HG03095 (cell line): ENCODE measurements around the gene PIK3R5.
"Not testable (repeated sequence)": the region's sequence is repeated elsewhere in the genome, so short reads cannot be mapped to it uniquely, and the experiment has no call there.

Experiments
- ATAC-seq: cut with Tn5 transposase; IDR thresholded peaks from one replicate; pipeline ENCODE4 v1.9.1; 2021; ENCODE audit warnings: moderate library complexity; ENCODE audit not compliant: unreplicated experiment

The PIK3R5 gene

GRCh38 chr17:8898126-8898525, 67.4 kb downstream of the PIK3R5 start:
- ATAC-seq: no peak

- no peak for ATAC-seq
These were observed 68.6 kb downstream of the PIK3R5 start for GRCh38 chr17:8896641-8897635.

- ATAC-seq: no peak
These were observed 69.4 kb downstream of the PIK3R5 start for GRCh38 chr17:8896087-8896486.

GRCh38 chr17:8894673-8895578, 70.6 kb downstream of the PIK3R5 start:
- no peak for ATAC-seq

GRCh38 chr17:8894202-8894671, 71.3 kb downstream of the PIK3R5 start:
- ATAC-seq: no peak

GRCh38 chr17:8893621-8894201, 71.8 kb downstream of the PIK3R5 start:
- ATAC-seq: no peak

- ATAC-seq: no peak
These were observed 72.4 kb downstream of the PIK3R5 start for GRCh38 chr17:8893059-8893458.

- no peak for ATAC-seq
These were observed 73.2 kb downstream of the PIK3R5 start for GRCh38 chr17:8892338-8892690.

GRCh38 chr17:8890671-8891070, 74.8 kb downstream of the PIK3R5 start:
- no peak for ATAC-seq

- no peak for ATAC-seq
These were observed 75.9 kb downstream of the PIK3R5 start for GRCh38 chr17:8889458-8890210.

GRCh38 chr17:8888704-8889302, 76.7 kb downstream of the PIK3R5 start:
- no peak for ATAC-seq

GRCh38 chr17:8887834-8888703, 77.4 kb downstream of the PIK3R5 start:
- no peak for ATAC-seq

- ATAC-seq: no peak
These were observed 78.2 kb downstream of the PIK3R5 start for GRCh38 chr17:8887301-8887700.

- ATAC-seq: no peak
These were observed 79.4 kb downstream of the PIK3R5 start for GRCh38 chr17:8885967-8886684.

- ATAC-seq: not testable (repeated sequence)
These were observed 80.1 kb downstream of the PIK3R5 start for GRCh38 chr17:8885163-8885966.

GRCh38 chr17:8884336-8884990, 81.0 kb downstream of the PIK3R5 start:
- ATAC-seq: no peak

- no peak for ATAC-seq
These were observed 82.2 kb downstream of the PIK3R5 start for GRCh38 chr17:8883353-8883752.
